HEK293 (cell line): Measurements from ENCODE around the gene CDK6.

ENCODE experiments used
- ZBTB26 ChIP-seq: fragments of 450-650 bp; formaldehyde crosslinking; optimal IDR thresholded peaks from 2 replicates; pipeline ENCODE3; 2016; ENCODE audit warnings: missing biosample characterization, mild to moderate bottlenecking, missing genetic modification characterization
- ZNF626 ChIP-seq: fragments of 450-650 bp; sonication (Bioruptor Pico); formaldehyde crosslinking; IDR thresholded peaks from 2 replicates; pipeline ENCODE4 v1.5.1; 2018; ENCODE audit warnings: missing biosample characterization, missing genetic modification characterization, inconsistent platforms
- TF ChIP-seq, protein P1 (sequence below): fragments of 450-650 bp; formaldehyde crosslinking; IDR thresholded peaks from 2 replicates; pipeline ENCODE4 v1.5.1; 2016; ENCODE audit warnings: missing biosample characterization, missing genetic modification characterization

- TF ChIP-seq ZBTB26 = no peak
- no peak for TF ChIP-seq ZNF626 (tag by site-specific recombination)
- TF ChIP-seq, protein P1, sequence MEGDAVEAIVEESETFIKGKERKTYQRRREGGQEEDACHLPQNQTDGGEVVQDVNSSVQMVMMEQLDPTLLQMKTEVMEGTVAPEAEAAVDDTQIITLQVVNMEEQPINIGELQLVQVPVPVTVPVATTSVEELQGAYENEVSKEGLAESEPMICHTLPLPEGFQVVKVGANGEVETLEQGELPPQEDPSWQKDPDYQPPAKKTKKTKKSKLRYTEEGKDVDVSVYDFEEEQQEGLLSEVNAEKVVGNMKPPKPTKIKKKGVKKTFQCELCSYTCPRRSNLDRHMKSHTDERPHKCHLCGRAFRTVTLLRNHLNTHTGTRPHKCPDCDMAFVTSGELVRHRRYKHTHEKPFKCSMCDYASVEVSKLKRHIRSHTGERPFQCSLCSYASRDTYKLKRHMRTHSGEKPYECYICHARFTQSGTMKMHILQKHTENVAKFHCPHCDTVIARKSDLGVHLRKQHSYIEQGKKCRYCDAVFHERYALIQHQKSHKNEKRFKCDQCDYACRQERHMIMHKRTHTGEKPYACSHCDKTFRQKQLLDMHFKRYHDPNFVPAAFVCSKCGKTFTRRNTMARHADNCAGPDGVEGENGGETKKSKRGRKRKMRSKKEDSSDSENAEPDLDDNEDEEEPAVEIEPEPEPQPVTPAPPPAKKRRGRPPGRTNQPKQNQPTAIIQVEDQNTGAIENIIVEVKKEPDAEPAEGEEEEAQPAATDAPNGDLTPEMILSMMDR (tag by site-specific recombination) = no peak
These were observed 250.0 kb downstream of the CDK6 start for GRCh38 chr7:92586403-92586802.
